ENCODE results near the gene MMP19.

Gene MMP19

GRCh38 chr12:55823419-55823818, 19.3 kb downstream of the MMP19 start:
- Histone ChIP-seq H3K4me2 (ENCODE audit: low read length) (no peak overlapping the region), H3K36me3 (ENCODE audit: insufficient read depth, low read length) (peaks cover 67% of the 10 kb centered on the region), H3K4me3 (ENCODE audit: low read length) (no peak overlapping the region), H3K9ac (ENCODE audit: low read depth, low read length) (no peak overlapping the region), H3K27me3 (ENCODE audit: control insufficient read depth, insufficient read depth, low read length) (no peaks in the 10 kb centered on the region), H3K4me1 (ENCODE audit: control insufficient read depth, insufficient read depth, low read length) (peaks cover 42% of the 10 kb centered on the region), H3K9me3 (replicated peaks; ENCODE audit: low read length) (no peaks in the 10 kb centered on the region)

- Histone ChIP-seq H3K4me3 (ENCODE audit: low read length) (no peak overlapping the region), H3K4me2 (ENCODE audit: low read length) (no peak overlapping the region), H3K36me3 (ENCODE audit: insufficient read depth, low read length) (peaks cover 56% of the 10 kb centered on the region), H3K9me3 (replicated peaks; ENCODE audit: low read length) (no peaks in the 10 kb centered on the region), H3K27me3 (ENCODE audit: control insufficient read depth, insufficient read depth, low read length) (no peaks in the 10 kb centered on the region), H3K4me1 (ENCODE audit: control insufficient read depth, insufficient read depth, low read length) (peaks cover 31% of the 10 kb centered on the region), H3K9ac (ENCODE audit: low read depth, low read length) (no peak overlapping the region)
Measured at GRCh38 chr12:55822228-55822627, 20.5 kb downstream of the MMP19 start.

- H3K9me3 ChIP-seq (replicated peaks; ENCODE audit: low read length), result no peaks in the 10 kb centered on the region
- H3K4me1 ChIP-seq (ENCODE audit: control insufficient read depth, insufficient read depth, low read length), result peaks cover 26% of the 10 kb centered on the region
- no peak overlapping the region for H3K9ac ChIP-seq (ENCODE audit: low read depth, low read length)
- no peaks in the 10 kb centered on the region for H3K27me3 ChIP-seq (ENCODE audit: control insufficient read depth, insufficient read depth, low read length)
- peaks cover 51% of the 10 kb centered on the region for H3K36me3 ChIP-seq (ENCODE audit: insufficient read depth, low read length)
- no peak overlapping the region for H3K4me2 ChIP-seq (ENCODE audit: low read length)
- H3K4me3 ChIP-seq (ENCODE audit: low read length), result no peak overlapping the region
Measured at GRCh38 chr12:55820679-55821078, 22.1 kb downstream of the MMP19 start.

- Histone ChIP-seq H3K36me3 (ENCODE audit: insufficient read depth, low read length) (peaks cover 58% of the 10 kb centered on the region), H3K4me3 (ENCODE audit: low read length) (peak overlapping the region; percentile 82), H3K4me1 (ENCODE audit: control insufficient read depth, insufficient read depth, low read length) (peaks cover 19% of the 10 kb centered on the region), H3K27me3 (ENCODE audit: control insufficient read depth, insufficient read depth, low read length) (no peaks in the 10 kb centered on the region), H3K4me2 (ENCODE audit: low read length) (peak overlapping the region; percentile 93), H3K9ac (ENCODE audit: low read depth, low read length) (peak overlapping the region; percentile 87), H3K9me3 (replicated peaks; ENCODE audit: low read length) (no peaks in the 10 kb centered on the region)
Measured at GRCh38 chr12:55818886-55819285, 23.9 kb downstream of the MMP19 start.

- Histone ChIP-seq H3K4me2 (ENCODE audit: low read length) (peak overlapping the region; percentile 93), H3K36me3 (ENCODE audit: insufficient read depth, low read length) (peaks cover 59% of the 10 kb centered on the region), H3K9me3 (replicated peaks; ENCODE audit: low read length) (no peaks in the 10 kb centered on the region), H3K9ac (ENCODE audit: low read depth, low read length) (peak overlapping the region; percentile 87), H3K4me3 (ENCODE audit: low read length) (peak overlapping the region; percentile 82), H3K27me3 (ENCODE audit: control insufficient read depth, insufficient read depth, low read length) (no peaks in the 10 kb centered on the region), H3K4me1 (ENCODE audit: control insufficient read depth, insufficient read depth, low read length) (peaks cover 19% of the 10 kb centered on the region)
Measured at GRCh38 chr12:55818140-55818728, 24.5 kb downstream of the MMP19 start.

- H3K4me2 ChIP-seq (ENCODE audit: low read length), result peak within 1 kb of the TSS; percentile 93
- H3K4me3 ChIP-seq (ENCODE audit: low read length), result peak within 1 kb of the TSS; percentile 85
- H3K4me1 ChIP-seq (ENCODE audit: control insufficient read depth, insufficient read depth, low read length), result peaks cover 19% of the 10 kb centered on the region
- H3K27me3 ChIP-seq (ENCODE audit: control insufficient read depth, insufficient read depth, low read length), result no peaks in the 10 kb centered on the region
- peaks cover 53% of the 10 kb centered on the region for H3K36me3 ChIP-seq (ENCODE audit: insufficient read depth, low read length)
- no peaks in the 10 kb centered on the region for H3K9me3 ChIP-seq (replicated peaks; ENCODE audit: low read length)
- H3K9ac ChIP-seq (ENCODE audit: low read depth, low read length), result peak within 1 kb of the TSS; percentile 90
Measured at GRCh38 chr12:55817345-55818139, 25.2 kb downstream of the MMP19 start, which contains the start of the genes ORMDL2 and SARNP. Gene ORMDL2 (plus strand): TSS chr12:55818041. CDS start chr12:55819000, 959 bp downstream. Gene SARNP (minus strand): TSS chr12:55817724. CDS start chr12:55817701, 23 bp downstream.

- Histone ChIP-seq H3K36me3 (ENCODE audit: insufficient read depth, low read length) (peaks cover 49% of the 10 kb centered on the region), H3K9ac (ENCODE audit: low read depth, low read length) (peak overlapping the region; percentile 90), H3K9me3 (replicated peaks; ENCODE audit: low read length) (no peaks in the 10 kb centered on the region), H3K4me2 (ENCODE audit: low read length) (peak overlapping the region; percentile 83), H3K4me1 (ENCODE audit: control insufficient read depth, insufficient read depth, low read length) (peaks cover 19% of the 10 kb centered on the region), H3K27me3 (ENCODE audit: control insufficient read depth, insufficient read depth, low read length) (no peaks in the 10 kb centered on the region), H3K4me3 (ENCODE audit: low read length) (peak overlapping the region; percentile 85)
Measured at GRCh38 chr12:55816881-55817344, 25.8 kb downstream of the MMP19 start.

- peaks cover 19% of the 10 kb centered on the region for H3K4me1 ChIP-seq (ENCODE audit: control insufficient read depth, insufficient read depth, low read length)
- H3K9ac ChIP-seq (ENCODE audit: low read depth, low read length), result peak overlapping the region; percentile 90
- H3K4me2 ChIP-seq (ENCODE audit: low read length), result peak overlapping the region; percentile 83
- H3K27me3 ChIP-seq (ENCODE audit: control insufficient read depth, insufficient read depth, low read length), result no peaks in the 10 kb centered on the region
- H3K36me3 ChIP-seq (ENCODE audit: insufficient read depth, low read length), result peaks cover 41% of the 10 kb centered on the region
- peak overlapping the region; percentile 85 for H3K4me3 ChIP-seq (ENCODE audit: low read length)
- no peaks in the 10 kb centered on the region for H3K9me3 ChIP-seq (replicated peaks; ENCODE audit: low read length)
Measured at GRCh38 chr12:55815473-55815872, 27.3 kb downstream of the MMP19 start.

- Histone ChIP-seq H3K36me3 (ENCODE audit: insufficient read depth, low read length) (peaks cover 35% of the 10 kb centered on the region), H3K4me2 (ENCODE audit: low read length) (no peak overlapping the region), H3K4me1 (ENCODE audit: control insufficient read depth, insufficient read depth, low read length) (peaks cover 22% of the 10 kb centered on the region), H3K9me3 (replicated peaks; ENCODE audit: low read length) (no peaks in the 10 kb centered on the region), H3K9ac (ENCODE audit: low read depth, low read length) (no peak overlapping the region), H3K27me3 (ENCODE audit: control insufficient read depth, insufficient read depth, low read length) (no peaks in the 10 kb centered on the region), H3K4me3 (ENCODE audit: low read length) (no peak overlapping the region)
Measured at GRCh38 chr12:55814257-55814656, 28.5 kb downstream of the MMP19 start.

- Histone ChIP-seq H3K9ac (ENCODE audit: low read depth, low read length) (no peak overlapping the region), H3K36me3 (ENCODE audit: insufficient read depth, low read length) (peaks cover 39% of the 10 kb centered on the region), H3K4me1 (ENCODE audit: control insufficient read depth, insufficient read depth, low read length) (peaks cover 14% of the 10 kb centered on the region), H3K9me3 (replicated peaks; ENCODE audit: low read length) (no peaks in the 10 kb centered on the region), H3K4me3 (ENCODE audit: low read length) (no peak overlapping the region), H3K4me2 (ENCODE audit: low read length) (no peak overlapping the region), H3K27me3 (ENCODE audit: control insufficient read depth, insufficient read depth, low read length) (no peaks in the 10 kb centered on the region)
Measured at GRCh38 chr12:55812088-55812487, 30.6 kb downstream of the MMP19 start.

GRCh38 chr12:55809274-55809673, 33.5 kb downstream of the MMP19 start:
- no peaks in the 10 kb centered on the region for H3K27me3 ChIP-seq (ENCODE audit: control insufficient read depth, insufficient read depth, low read length)
- H3K4me3 ChIP-seq (ENCODE audit: low read length), result no peak overlapping the region
- peaks cover 5% of the 10 kb centered on the region for H3K4me1 ChIP-seq (ENCODE audit: control insufficient read depth, insufficient read depth, low read length)
- no peak overlapping the region for H3K9ac ChIP-seq (ENCODE audit: low read depth, low read length)
- no peak overlapping the region for H3K4me2 ChIP-seq (ENCODE audit: low read length)
- H3K36me3 ChIP-seq (ENCODE audit: insufficient read depth, low read length), result peaks cover 34% of the 10 kb centered on the region
- H3K9me3 ChIP-seq (replicated peaks; ENCODE audit: low read length), result no peaks in the 10 kb centered on the region

Data from skeletal muscle satellite cell (primary cell).